Upper lobe of left lung (tissue), 6 donors: Measurements from ENCODE around the gene CDK6. TPM values are rescaled to one million over a fixed set of nuclear protein-coding genes. Genes with fewer than 3 reads are reported as not detected.

Source experiments
- ATAC-seq, 2 donors: fragments of 200-7000 bp; cut with Tn5 transposase; one replicate each; pipeline ENCODE4 v1.9.1; 2022; ENCODE audit warnings: mild to moderate bottlenecking in 2 of 2, moderate library complexity in 2 of 2; ENCODE audit not compliant: low FRiP score in 2 of 2
- DNase-seq, 2 donors: peaks; one replicate each; pipeline ENCODE4 v3.0.0-alpha.2; 2019 to 2020
- H3K27ac ChIP-seq, 4 donors: fragments of 200-600 bp; sonication (generic); one replicate each; pipeline ENCODE4 v1.5.1; 2016 to 2019
- H3K27me3 ChIP-seq, 4 donors: fragments of 200-600 bp; sonication (generic); one replicate each; pipeline ENCODE4 v1.5.1; 2017 to 2019
- H3K36me3 ChIP-seq, 4 donors: fragments of 200-600 bp; sonication (generic); one replicate each; pipeline ENCODE4 v1.5.1; 2016 to 2019
- H3K4me1 ChIP-seq, 4 donors: fragments of 200-600 bp; sonication (generic); one replicate each; pipeline ENCODE4 v1.5.1; 2018 to 2019
- H3K4me3 ChIP-seq, 4 donors: fragments of 200-600 bp; sonication (generic); one replicate each; pipeline ENCODE4 v1.5.1; 2017 to 2019; ENCODE audit warnings: mild to moderate bottlenecking in 2 of 4, moderate library complexity in 1 of 4
- H3K9me3 ChIP-seq, 4 donors: fragments of 200-600 bp; sonication (generic); one replicate each; pipeline ENCODE4 v1.5.1; 2018 to 2019
- EP300 ChIP-seq, 4 donors: sonication (generic); formaldehyde crosslinking; IDR thresholded peaks; one replicate each; pipeline ENCODE4 v1.5.1; 2017; ENCODE audit warnings: antibody characterized with exemption in 4 of 4, control low read depth in 2 of 4
- POLR2A ChIP-seq, 4 donors: fragments of 450-650 bp; IDR thresholded peaks; one replicate each; pipeline ENCODE4 v1.5.1; 2016 to 2017; ENCODE audit warnings: antibody characterized with exemption in 4 of 4, mild to moderate bottlenecking in 2 of 4
- POLR2AphosphoS5 ChIP-seq, 2 donors: sonication (generic); formaldehyde crosslinking; IDR thresholded peaks; one replicate each; pipeline ENCODE4 v1.5.1; 2017; ENCODE audit warnings: antibody characterized with exemption in 2 of 2
- WGBS, 2 donors: methylation state at CpG; one replicate each; pipeline ENCODE4 v1.1.5; 2017 to 2018; 5-methylcytosine and 5-hydroxymethylcytosine counted together
- small RNA-seq, 4 donors: library from RNA; depleted of rRNA; stranded (forward); fragments of <200 nt; gene quantifications; one replicate each; pipeline ENCODE3, GENCODE V24; 2016
- total RNA-seq, 6 donors: library from RNA; depleted of rRNA in 4 of 6; stranded (reverse); fragments of >200 nt in 4 of 6; gene quantifications; one replicate each; pipeline versions ENCODE4 v1.1.0 to v1.2.1, GENCODE V29; 2016 to 2021
- TF ChIP-seq, protein P1 (sequence below), 6 experiments: fragments of 450-650 bp in 4 of 6; fragments of 200-600 bp in 2 of 6; sonication (generic) in 2 of 6; IDR thresholded peaks; one replicate each; pipeline ENCODE4 v1.5.1; 2016 to 2019; ENCODE audit warnings: antibody characterized with exemption in 6 of 6
- donor health status: DM: no; HTN: no; CAD: no; lungs with moderate emphysema.
- donor health status: DM: no; HTN: yes; CAD: no; lungs with severe emphysema.

The CDK6 gene
- total RNA-seq, 6 donors from 2014 or later: 15.7 to 26.9 (median 19.9) TPM

DNA sequence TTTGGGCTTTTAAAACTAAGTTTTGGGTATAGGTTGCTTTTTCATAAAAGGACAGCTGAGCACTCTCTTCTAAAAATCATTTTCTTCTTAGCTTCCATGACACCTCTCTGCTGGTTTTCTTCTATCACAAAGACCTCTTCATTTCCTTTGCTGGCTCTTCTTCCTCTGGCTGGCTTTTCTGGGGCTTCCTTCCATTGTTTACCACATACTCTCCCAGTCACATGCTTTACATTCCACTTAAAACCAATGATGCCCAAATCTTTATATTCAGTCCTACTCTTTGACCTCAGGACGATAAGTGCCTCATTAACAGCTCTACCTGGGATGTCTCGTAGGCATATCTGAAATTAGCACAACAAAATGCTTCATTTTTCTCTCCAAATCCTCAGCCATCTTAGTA is 273.0 kb downstream of the CDK6 start:
- Histone ChIP-seq H3K27me3 (no peaks in the 10 kb centered on the region), H3K4me1 (no peaks in the 10 kb centered on the region), H3K27ac (no peak overlapping the region), H3K4me3 (no peak overlapping the region), H3K9me3 (no peaks in the 10 kb centered on the region), H3K36me3 (peaks cover 15 to 75% (median 36%) of the 10 kb centered on the region in 4 donors)
- WGBS, 2 donors: 71 to 87% methylated on average over 2 of the region's 2 CpGs
- ATAC-seq (no peak), DNase-seq (no peak)
- TF ChIP-seq EP300 (IDR thresholded peaks at IDR 0.05): no peak
- TF ChIP-seq POLR2AphosphoS5 (IDR thresholded peaks at IDR 0.05): no peak
- TF ChIP-seq, protein P1, sequence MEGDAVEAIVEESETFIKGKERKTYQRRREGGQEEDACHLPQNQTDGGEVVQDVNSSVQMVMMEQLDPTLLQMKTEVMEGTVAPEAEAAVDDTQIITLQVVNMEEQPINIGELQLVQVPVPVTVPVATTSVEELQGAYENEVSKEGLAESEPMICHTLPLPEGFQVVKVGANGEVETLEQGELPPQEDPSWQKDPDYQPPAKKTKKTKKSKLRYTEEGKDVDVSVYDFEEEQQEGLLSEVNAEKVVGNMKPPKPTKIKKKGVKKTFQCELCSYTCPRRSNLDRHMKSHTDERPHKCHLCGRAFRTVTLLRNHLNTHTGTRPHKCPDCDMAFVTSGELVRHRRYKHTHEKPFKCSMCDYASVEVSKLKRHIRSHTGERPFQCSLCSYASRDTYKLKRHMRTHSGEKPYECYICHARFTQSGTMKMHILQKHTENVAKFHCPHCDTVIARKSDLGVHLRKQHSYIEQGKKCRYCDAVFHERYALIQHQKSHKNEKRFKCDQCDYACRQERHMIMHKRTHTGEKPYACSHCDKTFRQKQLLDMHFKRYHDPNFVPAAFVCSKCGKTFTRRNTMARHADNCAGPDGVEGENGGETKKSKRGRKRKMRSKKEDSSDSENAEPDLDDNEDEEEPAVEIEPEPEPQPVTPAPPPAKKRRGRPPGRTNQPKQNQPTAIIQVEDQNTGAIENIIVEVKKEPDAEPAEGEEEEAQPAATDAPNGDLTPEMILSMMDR (IDR thresholded peaks at IDR 0.05): no peak
- no peak for TF ChIP-seq POLR2A (IDR thresholded peaks at IDR 0.05)

DNA sequence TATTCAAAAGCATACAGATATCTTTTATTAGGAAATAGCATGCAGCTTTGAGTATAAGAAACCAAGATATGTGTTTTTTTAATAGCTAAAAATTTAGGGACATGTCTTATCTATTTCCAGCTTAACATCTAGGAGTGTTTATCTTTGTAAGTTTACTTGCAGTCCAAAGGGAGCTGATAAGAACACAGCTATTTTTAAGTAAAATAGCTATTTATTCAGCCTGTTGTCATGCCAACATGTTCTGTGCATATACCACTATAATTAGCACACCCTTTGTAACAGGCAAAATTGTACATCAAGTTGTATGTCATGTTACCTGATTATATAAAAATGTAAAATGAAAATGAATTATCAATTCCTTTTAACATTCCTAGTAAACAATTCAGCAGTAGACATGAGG is 275.8 kb downstream of the CDK6 start:
- H3K27me3 ChIP-seq: no peaks in the 10 kb centered on the region
- no peaks in the 10 kb centered on the region for H3K9me3 ChIP-seq
- no peak overlapping the region for H3K27ac ChIP-seq
- no peak for TF ChIP-seq EP300 (IDR thresholded peaks at IDR 0.05)
- TF ChIP-seq, protein P1 (IDR thresholded peaks at IDR 0.05): no peak
- no peak for TF ChIP-seq POLR2A (IDR thresholded peaks at IDR 0.05)
- ATAC-seq (no peak), DNase-seq (no peak)
- no peak overlapping the region for H3K4me3 ChIP-seq
- H3K4me1 ChIP-seq: no peaks in the 10 kb centered on the region
- peaks cover 6 to 57% (median 18%) of the 10 kb centered on the region in 4 donors for H3K36me3 ChIP-seq

DNA sequence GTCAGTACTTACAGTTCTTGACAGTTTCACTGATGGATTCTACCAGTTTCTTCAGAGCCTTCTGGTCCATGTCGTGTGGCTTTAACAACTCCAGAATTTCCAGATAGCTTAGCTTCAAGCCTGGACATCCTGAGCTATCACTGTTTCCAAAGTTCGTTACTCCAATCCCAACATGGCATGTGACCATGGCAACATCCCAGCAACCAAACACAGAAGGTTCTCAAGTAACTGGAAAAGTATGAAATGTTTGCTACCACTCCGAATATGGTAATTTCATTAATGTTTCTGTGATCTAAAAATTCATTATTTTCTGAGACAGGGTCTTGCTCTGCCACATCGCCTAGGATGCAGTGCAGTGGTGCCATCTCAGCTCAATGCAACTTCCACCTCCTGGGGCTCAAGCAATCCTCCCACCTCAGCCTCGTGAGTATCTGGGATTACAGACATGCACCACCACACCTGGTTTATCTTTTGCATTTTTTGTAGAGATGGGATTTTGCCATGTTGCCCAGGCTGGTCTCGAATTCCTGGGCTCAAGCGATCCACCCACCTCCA is 278.5 kb downstream of the CDK6 start:
- Histone ChIP-seq H3K9me3 (no peaks in the 10 kb centered on the region), H3K4me3 (no peak overlapping the region), H3K27ac (no peak overlapping the region), H3K36me3 (peaks cover 5 to 36% (median 12%) of the 10 kb centered on the region in 4 donors), H3K27me3 (no peaks in the 10 kb centered on the region), H3K4me1 (no peaks in the 10 kb centered on the region)
- no peak for DNase-seq
- ATAC-seq: no peak
- TF ChIP-seq EP300 (IDR thresholded peaks at IDR 0.05) (no peak), POLR2AphosphoS5 (IDR thresholded peaks at IDR 0.05) (no peak), POLR2A (IDR thresholded peaks at IDR 0.05) (no peak)
- TF ChIP-seq, protein P1 (IDR thresholded peaks at IDR 0.05): no peak
- WGBS, 2 donors: 92% methylated on average over 7 of the region's 7 CpGs

DNA sequence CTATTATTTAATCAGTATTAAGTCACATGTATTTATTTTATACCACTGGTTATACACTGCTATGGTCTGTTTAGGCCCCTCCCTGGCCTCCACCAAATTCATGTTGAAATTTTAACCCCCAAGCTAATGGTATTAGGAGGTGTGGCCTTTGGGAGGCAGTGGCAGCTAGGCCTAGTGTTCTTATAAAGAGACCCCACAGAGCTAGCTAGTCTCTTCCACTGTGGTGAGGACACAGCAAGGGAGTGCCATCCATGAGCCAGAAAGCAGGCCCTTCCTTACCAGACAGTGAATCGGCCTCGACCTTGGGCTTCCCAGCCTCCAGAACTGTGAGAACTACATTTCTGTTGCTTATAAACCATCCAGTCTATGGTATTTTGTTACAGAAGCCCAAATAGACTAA is 279.1 kb downstream of the CDK6 start:
- TF ChIP-seq POLR2AphosphoS5 (IDR thresholded peaks at IDR 0.05): no peak
- TF ChIP-seq EP300 (IDR thresholded peaks at IDR 0.05): no peak
- TF ChIP-seq, protein P1 (IDR thresholded peaks at IDR 0.05): no peak
- no peak for TF ChIP-seq POLR2A (IDR thresholded peaks at IDR 0.05)
- WGBS, 2 donors: 83 to 96% methylated on average over 2 of the region's 2 CpGs
- Histone ChIP-seq H3K9me3 (no peaks in the 10 kb centered on the region), H3K36me3 (peaks cover 4 to 30% (median 9%) of the 10 kb centered on the region in 4 donors), H3K27ac (no peak overlapping the region), H3K4me3 (no peak overlapping the region), H3K27me3 (no peaks in the 10 kb centered on the region), H3K4me1 (no peaks in the 10 kb centered on the region)
- no peak for ATAC-seq
- no peak for DNase-seq

Small RNAs within 50 kb of the gene (small RNA-seq; reads per million reads assigned to genes)
- gene RNU6-10P: 0 reads per million in 4 donors

Other genes with a start within 250 kb of the CDK6 start
- 10 to 100 TPM; 10.1 to 42.5 (median 19.8) TPM for gene FAM133B, start 246.2 kb downstream of the CDK6 start, total RNA-seq